Peyer's patch (tissue), 4 donors: ENCODE data around the gene MAGEB2. TPM values are rescaled to one million over a fixed set of nuclear protein-coding genes. Genes with fewer than 3 reads are reported as not detected.
"Not testable (repeated sequence)": the region's sequence is repeated elsewhere in the genome, so short reads cannot be mapped to it uniquely, and the experiment has no call there.

Experiments used
- DNase-seq, 3 donors: peaks; one replicate each; pipeline ENCODE4 v3.0.0-alpha.2; 2017 to 2019
- H3K27ac ChIP-seq, 4 donors: fragments of 200-600 bp; sonication (generic); one replicate each; pipeline ENCODE4 v1.5.1; 2016 to 2019
- H3K27me3 ChIP-seq, 2 donors: fragments of 200-600 bp; sonication (generic); one replicate each; pipeline ENCODE4 v1.5.1; 2019
- H3K36me3 ChIP-seq, 3 donors: fragments of 200-600 bp; sonication (generic); one replicate each; pipeline ENCODE4 v1.5.1; 2016 to 2019
- H3K4me1 ChIP-seq, 4 donors: fragments of 200-600 bp; sonication (generic); one replicate each; pipeline ENCODE4 v1.5.1; 2016 to 2019
- H3K4me3 ChIP-seq, 4 donors: fragments of 200-600 bp; sonication (generic); 1 replicate in 3 of 4; 2 replicates in 1 of 4; pipeline ENCODE4 v1.5.1; 2016 to 2019; ENCODE audit warnings: mild to moderate bottlenecking in 1 of 4
- H3K9me3 ChIP-seq, 4 donors: fragments of 200-600 bp; sonication (generic); one replicate each; pipeline ENCODE4 v1.5.1; 2016 to 2019; ENCODE audit warnings: mild to moderate bottlenecking in 1 of 4
- POLR2A ChIP-seq, 2 donors: fragments of 450-650 bp; IDR thresholded peaks; one replicate each; pipeline ENCODE4 v1.5.1; 2017; ENCODE audit warnings: antibody characterized with exemption in 2 of 2, mild to moderate bottlenecking in 2 of 2, moderate library complexity in 2 of 2
- total RNA-seq, 4 donors: library from RNA; depleted of rRNA; stranded (reverse); fragments of >200 nt; gene quantifications; one replicate each; pipeline ENCODE4 v1.1.0, GENCODE V29; 2016
- TF ChIP-seq, protein P1 (sequence below), 6 experiments: fragments of 450-650 bp in 4 of 6; fragments of 200-600 bp in 2 of 6; sonication (generic) in 1 of 6; IDR thresholded peaks; one replicate each; pipeline ENCODE4 v1.5.1; 2017 to 2019; ENCODE audit warnings: antibody characterized with exemption in 6 of 6, mild to moderate bottlenecking in 3 of 6, moderate library complexity in 1 of 6

The MAGEB2 gene, protein sequence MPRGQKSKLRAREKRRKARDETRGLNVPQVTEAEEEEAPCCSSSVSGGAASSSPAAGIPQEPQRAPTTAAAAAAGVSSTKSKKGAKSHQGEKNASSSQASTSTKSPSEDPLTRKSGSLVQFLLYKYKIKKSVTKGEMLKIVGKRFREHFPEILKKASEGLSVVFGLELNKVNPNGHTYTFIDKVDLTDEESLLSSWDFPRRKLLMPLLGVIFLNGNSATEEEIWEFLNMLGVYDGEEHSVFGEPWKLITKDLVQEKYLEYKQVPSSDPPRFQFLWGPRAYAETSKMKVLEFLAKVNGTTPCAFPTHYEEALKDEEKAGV
- not detected for total RNA-seq

DNA sequence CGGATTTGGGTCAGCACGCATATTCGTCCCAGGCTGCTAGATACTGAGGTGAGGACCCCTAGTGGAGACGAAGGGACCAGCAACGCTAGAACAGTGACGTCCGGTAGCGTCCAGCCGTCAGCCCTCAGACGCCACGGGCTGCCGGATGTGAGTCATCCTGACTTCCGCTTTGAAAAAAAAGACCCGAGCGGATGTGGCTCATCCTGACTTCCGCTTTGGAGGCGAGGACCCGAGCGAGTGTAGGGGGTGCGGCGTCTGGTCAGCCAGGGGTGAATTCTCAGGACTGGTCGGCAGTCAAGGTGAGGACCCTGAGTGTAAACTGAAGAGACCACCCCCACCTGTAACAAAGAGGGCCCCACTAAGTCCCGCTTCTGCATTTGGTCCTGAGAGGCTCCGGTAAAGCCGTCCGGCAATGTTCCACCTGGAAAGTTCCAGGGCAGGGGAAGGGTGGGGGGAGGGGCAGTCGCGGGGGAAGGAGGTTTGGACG, at the start of gene MAGEB2:
Gene MAGEB2, plus strand, starts transcription at position 207 of the 487 bp plus-strand sequence. CDS start 3,018 bp downstream, outside the sequence.
- no peak for DNase-seq
- Histone ChIP-seq H3K27ac (no peak within 1 kb of the TSS), H3K4me1 (no peaks in the 10 kb centered on the region), H3K9me3 (no peaks in the 10 kb centered on the region), H3K27me3 (no peaks in the 10 kb centered on the region), H3K4me3 (no peak within 1 kb of the TSS), H3K36me3 (no peaks in the 10 kb centered on the region)
- TF ChIP-seq POLR2A (IDR thresholded peaks at IDR 0.05), result no peak
- TF ChIP-seq, protein P1, sequence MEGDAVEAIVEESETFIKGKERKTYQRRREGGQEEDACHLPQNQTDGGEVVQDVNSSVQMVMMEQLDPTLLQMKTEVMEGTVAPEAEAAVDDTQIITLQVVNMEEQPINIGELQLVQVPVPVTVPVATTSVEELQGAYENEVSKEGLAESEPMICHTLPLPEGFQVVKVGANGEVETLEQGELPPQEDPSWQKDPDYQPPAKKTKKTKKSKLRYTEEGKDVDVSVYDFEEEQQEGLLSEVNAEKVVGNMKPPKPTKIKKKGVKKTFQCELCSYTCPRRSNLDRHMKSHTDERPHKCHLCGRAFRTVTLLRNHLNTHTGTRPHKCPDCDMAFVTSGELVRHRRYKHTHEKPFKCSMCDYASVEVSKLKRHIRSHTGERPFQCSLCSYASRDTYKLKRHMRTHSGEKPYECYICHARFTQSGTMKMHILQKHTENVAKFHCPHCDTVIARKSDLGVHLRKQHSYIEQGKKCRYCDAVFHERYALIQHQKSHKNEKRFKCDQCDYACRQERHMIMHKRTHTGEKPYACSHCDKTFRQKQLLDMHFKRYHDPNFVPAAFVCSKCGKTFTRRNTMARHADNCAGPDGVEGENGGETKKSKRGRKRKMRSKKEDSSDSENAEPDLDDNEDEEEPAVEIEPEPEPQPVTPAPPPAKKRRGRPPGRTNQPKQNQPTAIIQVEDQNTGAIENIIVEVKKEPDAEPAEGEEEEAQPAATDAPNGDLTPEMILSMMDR (IDR thresholded peaks at IDR 0.05), result no peak

DNA sequence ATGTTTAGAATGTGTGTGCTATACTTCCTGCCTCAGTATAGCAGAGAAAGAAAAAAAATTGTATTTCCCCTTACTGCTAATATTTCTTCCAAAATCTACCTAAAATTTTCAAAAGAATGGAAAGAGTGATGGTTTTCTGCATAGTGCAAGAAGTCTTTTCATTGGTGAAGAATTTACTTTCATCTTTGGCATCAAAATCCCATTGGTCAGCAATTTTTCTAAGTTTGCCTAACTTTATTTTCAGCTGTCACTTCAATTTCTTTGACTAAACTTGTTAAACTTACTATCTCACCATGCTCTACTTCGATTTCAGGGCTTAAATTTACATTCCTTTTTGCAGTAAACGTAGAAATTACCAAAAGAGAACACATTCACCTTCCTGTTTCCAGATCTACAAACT, 44.5 kb upstream of the MAGEB2 start:
- H3K27me3 ChIP-seq, result no peaks in the 10 kb centered on the region
- no peaks in the 10 kb centered on the region for H3K36me3 ChIP-seq
- no peaks in the 10 kb centered on the region for H3K4me1 ChIP-seq
- DNase-seq, result no peak
- no peak overlapping the region for H3K27ac ChIP-seq
- no peak overlapping the region for H3K4me3 ChIP-seq
- TF ChIP-seq POLR2A (IDR thresholded peaks at IDR 0.05), result no peak
- TF ChIP-seq, protein P1 (IDR thresholded peaks at IDR 0.05), result no peak
- no peaks in the 10 kb centered on the region for H3K9me3 ChIP-seq

DNA sequence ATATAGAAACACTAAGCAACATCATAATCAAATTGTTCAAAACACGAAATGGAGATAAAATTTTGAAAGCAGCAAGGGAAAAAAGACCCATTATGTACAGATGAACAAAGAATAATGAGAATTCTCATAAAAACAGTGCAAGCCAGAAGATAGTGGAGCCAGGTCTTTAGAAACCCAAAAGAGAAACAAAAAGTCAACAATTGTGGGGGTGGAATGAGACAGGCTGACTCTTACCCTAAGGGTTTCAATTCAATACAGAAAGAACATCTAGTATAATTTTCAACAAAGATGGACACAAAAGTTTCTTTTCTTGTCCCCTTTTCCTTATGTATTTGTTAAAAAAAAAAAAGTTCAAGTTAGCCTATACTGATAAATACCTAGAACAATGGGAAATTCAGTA, 34.0 kb upstream of the MAGEB2 start:
- H3K36me3 ChIP-seq, result no peaks in the 10 kb centered on the region
- no peaks in the 10 kb centered on the region for H3K4me1 ChIP-seq
- no peak overlapping the region for H3K27ac ChIP-seq
- no peak for TF ChIP-seq POLR2A (IDR thresholded peaks at IDR 0.05)
- TF ChIP-seq, protein P1 (IDR thresholded peaks at IDR 0.05), result no peak
- no peak overlapping the region for H3K4me3 ChIP-seq
- H3K9me3 ChIP-seq, result no peaks in the 10 kb centered on the region
- H3K27me3 ChIP-seq, result no peaks in the 10 kb centered on the region
- no peak for DNase-seq

DNA sequence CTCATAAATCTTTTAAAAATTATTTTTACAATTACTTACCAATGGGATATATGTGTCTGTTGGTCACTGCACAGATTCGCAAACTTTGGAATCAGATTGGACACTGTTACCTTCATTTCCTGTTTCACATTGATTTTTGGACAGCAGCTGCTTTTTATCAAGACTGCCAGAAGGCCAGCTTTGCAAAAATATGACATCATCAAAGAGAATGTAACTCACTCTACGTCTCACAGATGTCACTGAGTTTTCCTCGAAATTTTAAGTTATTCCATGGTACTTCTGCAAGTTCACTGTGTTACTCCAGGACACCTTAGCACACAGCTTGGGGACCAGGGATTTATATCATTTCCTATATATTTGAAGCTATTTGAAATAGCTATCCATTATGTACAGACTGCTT, 31.8 kb upstream of the MAGEB2 start:
- Histone ChIP-seq H3K27ac (no peak overlapping the region), H3K4me1 (no peaks in the 10 kb centered on the region), H3K36me3 (no peaks in the 10 kb centered on the region), H3K9me3 (no peaks in the 10 kb centered on the region), H3K27me3 (no peaks in the 10 kb centered on the region), H3K4me3 (no peak overlapping the region)
- DNase-seq, result no peak
- no peak for TF ChIP-seq POLR2A (IDR thresholded peaks at IDR 0.05)
- TF ChIP-seq, protein P1 (IDR thresholded peaks at IDR 0.05), result no peak

DNA sequence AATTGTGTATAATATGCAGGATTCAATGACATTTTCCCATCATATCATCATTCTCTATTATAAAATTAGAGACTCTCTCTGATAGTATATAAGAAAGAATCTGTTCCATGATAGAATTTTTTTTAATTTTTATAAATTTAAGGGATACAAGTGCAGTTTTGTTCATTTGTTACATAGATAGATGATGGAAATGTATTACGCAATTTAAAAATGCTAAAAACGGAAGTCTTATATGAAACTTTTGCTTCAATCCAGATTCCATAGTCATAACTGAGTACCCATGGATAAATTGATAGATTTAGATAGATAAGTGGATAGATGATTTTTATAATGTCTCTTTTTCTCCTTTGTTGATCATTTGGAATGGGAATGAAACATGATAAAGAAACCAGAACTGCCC, 24.9 kb upstream of the MAGEB2 start:
- H3K4me3 ChIP-seq, result no peak overlapping the region
- no peak for DNase-seq
- H3K9me3 ChIP-seq, result no peaks in the 10 kb centered on the region
- H3K36me3 ChIP-seq, result no peaks in the 10 kb centered on the region
- no peak overlapping the region for H3K27ac ChIP-seq
- H3K27me3 ChIP-seq, result no peaks in the 10 kb centered on the region
- no peak for TF ChIP-seq POLR2A (IDR thresholded peaks at IDR 0.05)
- TF ChIP-seq, protein P1 (IDR thresholded peaks at IDR 0.05), result no peak
- no peaks in the 10 kb centered on the region for H3K4me1 ChIP-seq

DNA sequence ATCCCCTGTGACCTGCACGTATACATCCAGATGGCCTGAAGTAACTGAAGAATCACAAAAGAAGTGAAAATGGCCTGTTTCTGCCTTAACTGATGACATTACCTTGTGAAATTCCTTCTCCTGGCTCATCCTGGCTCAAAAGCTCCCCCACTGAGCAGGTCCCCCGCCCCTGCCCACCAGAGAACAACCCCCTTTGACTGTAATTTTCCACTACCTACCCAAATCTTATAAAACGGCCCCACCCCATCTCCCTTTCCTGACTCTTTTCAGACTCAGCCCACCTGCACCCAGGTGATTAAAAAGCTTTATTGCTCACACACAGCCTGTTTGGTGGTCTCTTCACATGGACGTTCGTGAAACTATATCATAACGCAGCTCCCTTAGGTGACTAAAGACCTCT, 21.5 kb upstream of the MAGEB2 start:
- not testable (repeated sequence) for DNase-seq, H3K9me3 ChIP-seq, H3K4me3 ChIP-seq, H3K4me1 ChIP-seq, H3K36me3 ChIP-seq, H3K27ac ChIP-seq, H3K27me3 ChIP-seq
